OCI-LY1 (cell line): ENCODE measurements around the gene SCIMP.
"Not testable (repeated sequence)": the region's sequence is repeated elsewhere in the genome, so short reads cannot be mapped to it uniquely, and the experiment has no call there.

ENCODE experiments used
- H2AFZ ChIP-seq: fragments of 200-600 bp; sonication (generic), shearing (Covaris generic); 2 replicates; pipeline ENCODE4 v1.6.0; 2014; ENCODE audit warnings: antibody characterized with exemption, mild to moderate bottlenecking, low read length
- H3F3A ChIP-seq: fragments of 200-600 bp; sonication (generic), shearing (Covaris generic); 2 replicates; pipeline ENCODE4 v1.6.0; 2014; ENCODE audit warnings: mild to moderate bottlenecking, antibody characterized with exemption, low read length, moderate library complexity; ENCODE audit not compliant: insufficient read depth
- H3K27ac ChIP-seq: fragments of 200-600 bp; sonication (generic); 2 replicates; pipeline ENCODE4 v1.5.1; 2014; ENCODE audit warnings: low read length, mixed run types, mild to moderate bottlenecking, low read depth; ENCODE audit not compliant: poor library complexity, severe bottlenecking
- H3K27me3 ChIP-seq: fragments of 200-600 bp; sonication (generic); 2 replicates; pipeline ENCODE4 v1.6.0; 2014; ENCODE audit warnings: antibody characterized with exemption, mild to moderate bottlenecking, low read length, moderate library complexity; ENCODE audit not compliant: insufficient read depth
- H3K36me3 ChIP-seq: fragments of 200-600 bp; sonication (generic); 2 replicates; pipeline ENCODE4 v1.6.1; 2014; ENCODE audit warnings: mild to moderate bottlenecking, antibody characterized with exemption, low read length, moderate library complexity, mixed read lengths; ENCODE audit not compliant: insufficient read depth
- H3K4me1 ChIP-seq: fragments of 200-600 bp; sonication (generic); 2 replicates; pipeline ENCODE4 v1.5.1; 2014; ENCODE audit warnings: mild to moderate bottlenecking, low read length, moderate library complexity; ENCODE audit not compliant: insufficient read depth, severe bottlenecking
- H3K4me2 ChIP-seq: fragments of 200-600 bp; sonication (generic), shearing (Covaris generic); 2 replicates; pipeline ENCODE4 v1.6.1; 2014; ENCODE audit warnings: low read length
- H3K4me3 ChIP-seq: fragments of 200-600 bp; sonication (generic); 2 replicates; pipeline ENCODE4 v1.5.1; 2014; ENCODE audit warnings: low read length, low read depth, mild to moderate bottlenecking, mixed read lengths; ENCODE audit not compliant: poor library complexity, severe bottlenecking
- H3K79me2 ChIP-seq: fragments of 200-600 bp; shearing (Covaris generic); 2 replicates; pipeline ENCODE4 v1.6.1; 2016; ENCODE audit warnings: mixed run types, low read length, mixed read lengths; ENCODE audit not compliant: insufficient read depth
- H3K9ac ChIP-seq: fragments of 200-600 bp; sonication (generic), shearing (Covaris generic); 2 replicates; pipeline ENCODE4 v1.6.1; 2014; ENCODE audit warnings: mild to moderate bottlenecking, low read length, mixed read lengths
- H3K9me2 ChIP-seq: fragments of 200-600 bp; sonication (generic), shearing (Covaris generic); 2 replicates; pipeline ENCODE4 v1.6.1; 2014; ENCODE audit warnings: low read depth, mild to moderate bottlenecking, low read length, mixed read lengths
- H3K9me3 ChIP-seq: fragments of 200-600 bp; shearing (Covaris generic); 2 replicates; pipeline ENCODE4 v1.6.1; 2014; ENCODE audit warnings: low read length, mixed read lengths
- H4K20me1 ChIP-seq: fragments of 200-600 bp; sonication (generic), shearing (Covaris generic); 2 replicates; pipeline ENCODE4 v1.6.0; 2016; ENCODE audit warnings: mild to moderate bottlenecking, low read length; ENCODE audit not compliant: insufficient read depth
- CTCF ChIP-seq: fragments of 200-600 bp; sonication (generic), shearing (Covaris generic); IDR thresholded peaks from 2 replicates; pipeline ENCODE4 v1.5.1; 2017; ENCODE audit warnings: mild to moderate bottlenecking, antibody characterized with exemption, low read length, moderate library complexity, mixed read lengths
- EZH2 ChIP-seq: fragments of 200-600 bp; sonication (generic), shearing (Covaris generic); IDR thresholded peaks from 2 replicates; pipeline ENCODE4 v1.8.0; 2017; ENCODE audit warnings: borderline replicate concordance, mixed run types, mild to moderate bottlenecking, antibody characterized with exemption, low read length, moderate library complexity, mixed read lengths

Gene SCIMP

DNA sequence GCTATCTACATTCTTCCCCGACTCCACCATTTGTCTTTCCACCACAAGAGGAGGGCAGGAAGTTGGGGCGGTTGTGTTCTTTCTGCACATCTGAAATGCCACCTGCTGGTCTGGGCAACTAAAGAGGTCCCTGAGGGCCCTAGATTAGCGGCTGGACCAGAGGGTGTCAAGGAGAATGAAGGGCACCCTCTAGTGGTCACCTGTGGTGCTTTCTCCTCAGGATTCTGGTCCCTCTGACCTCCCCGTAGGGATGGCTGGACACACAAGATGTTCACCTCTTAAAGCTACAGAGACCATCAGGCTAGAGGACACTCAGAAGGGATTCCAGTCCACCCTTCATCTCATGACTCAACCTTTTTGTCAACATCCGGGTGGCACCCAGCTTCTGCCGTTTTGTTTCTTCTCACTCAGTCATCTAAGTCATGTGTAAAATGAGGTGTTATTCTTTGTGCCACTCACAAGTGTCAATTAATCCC, 2.9 kb upstream of the SCIMP start:
- H3K4me2 ChIP-seq = no peak overlapping the region
- no peaks in the 10 kb centered on the region for H3K9me2 ChIP-seq
- peak; percentile 98 for TF ChIP-seq CTCF
- no peak for TF ChIP-seq EZH2

DNA sequence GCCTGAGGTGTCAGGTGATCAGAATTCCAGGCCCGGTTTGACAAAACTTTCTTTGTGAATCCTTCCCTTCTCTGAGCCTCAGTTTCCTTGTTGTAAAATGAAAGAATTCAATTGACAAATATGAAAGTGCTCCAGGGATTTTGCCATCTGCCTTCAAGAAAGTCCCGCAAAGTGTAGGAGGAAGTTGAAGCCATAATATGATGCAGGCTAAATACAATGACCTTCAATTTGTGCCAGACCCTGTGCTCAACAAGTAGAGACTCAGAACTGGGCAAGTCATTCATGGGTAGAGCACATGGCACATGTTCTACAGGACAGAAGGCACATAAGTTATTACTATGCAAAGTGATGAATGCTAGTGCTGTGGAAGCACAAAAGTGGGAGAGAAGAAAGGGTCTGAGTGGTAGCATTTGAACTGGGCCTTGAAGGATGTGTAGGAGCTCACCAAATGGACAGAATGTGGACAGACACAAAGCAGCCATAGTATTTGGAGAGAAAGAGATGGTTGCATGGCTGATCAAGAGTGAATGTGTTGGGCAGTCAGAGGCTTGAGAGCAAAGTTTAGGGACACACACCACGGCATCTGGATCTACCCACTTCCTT, 2.4 kb upstream of the SCIMP start:
- no peak overlapping the region for H3K4me3 ChIP-seq
- TF ChIP-seq CTCF = no peak
- TF ChIP-seq EZH2 = no peak
- no peak overlapping the region for H3K4me2 ChIP-seq
- no peaks in the 10 kb centered on the region for H3K9me2 ChIP-seq
- H3F3A ChIP-seq = no peaks in the 10 kb centered on the region
- peak overlapping the region; percentile 66 for H3K27ac ChIP-seq
- H2AFZ ChIP-seq = no peak overlapping the region
- no peak overlapping the region for H3K9ac ChIP-seq
- H3K9me3 ChIP-seq = no peaks in the 10 kb centered on the region
- H3K27me3 ChIP-seq = no peaks in the 10 kb centered on the region
- no peaks in the 10 kb centered on the region for H3K79me2 ChIP-seq
- no peaks in the 10 kb centered on the region for H4K20me1 ChIP-seq
- H3K4me1 ChIP-seq = peaks cover 60% of the 10 kb centered on the region
- H3K36me3 ChIP-seq = no peaks in the 10 kb centered on the region

More for the DNA sequence above, 2.9 kb upstream of the SCIMP start:
- Histone ChIP-seq H3K4me3 (no peak overlapping the region), H3K4me1 (peaks cover 60% of the 10 kb centered on the region), H3K9ac (no peak overlapping the region), H3K9me3 (no peaks in the 10 kb centered on the region), H2AFZ (no peak overlapping the region), H3K36me3 (no peaks in the 10 kb centered on the region), H4K20me1 (no peaks in the 10 kb centered on the region), H3F3A (no peaks in the 10 kb centered on the region), H3K79me2 (no peaks in the 10 kb centered on the region), H3K27me3 (no peaks in the 10 kb centered on the region), H3K27ac (peak overlapping the region; percentile 66)

- H3K79me2 ChIP-seq, H3K27me3 ChIP-seq, H3F3A ChIP-seq, H4K20me1 ChIP-seq, H3K9me2 ChIP-seq, H3K4me2 ChIP-seq, H3K4me3 ChIP-seq, H3K36me3 ChIP-seq, H2AFZ ChIP-seq, H3K9ac ChIP-seq, H3K9me3 ChIP-seq: not testable (repeated sequence)
- H3K27ac ChIP-seq = peak overlapping the region; percentile 84
- peaks cover 54% of the 10 kb centered on the region for H3K4me1 ChIP-seq
Observed at GRCh38 chr17:5233492-5233891, 1.2 kb downstream of the SCIMP start.
